NCI-H446 treated with DMSO at 0.1 percent for 48 hours (cell line): ENCODE measurements around the gene NAA16.
"Not testable (repeated sequence)": the region's sequence is repeated elsewhere in the genome, so short reads cannot be mapped to it uniquely, and the experiment has no call there.

ENCODE experiments used
- DNase-seq: peaks from one replicate; lab custom pipeline; 2025; lab: John Stamatoyannopoulos, UW

Gene NAA16

DNA sequence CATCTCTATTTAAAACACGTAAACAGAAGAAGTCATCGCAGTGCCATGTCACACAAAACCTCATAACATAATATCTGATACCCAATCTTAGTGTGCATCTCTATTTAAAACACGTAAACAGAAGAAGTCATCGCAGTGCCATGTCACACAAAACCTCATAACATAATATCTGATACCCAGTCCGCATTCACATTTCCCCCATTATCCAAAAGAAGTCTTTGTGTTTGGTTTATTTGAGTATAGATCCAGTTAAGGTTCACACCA is 45.2 kb downstream of the NAA16 start:
- DNase-seq = not testable (repeated sequence)

DNA sequence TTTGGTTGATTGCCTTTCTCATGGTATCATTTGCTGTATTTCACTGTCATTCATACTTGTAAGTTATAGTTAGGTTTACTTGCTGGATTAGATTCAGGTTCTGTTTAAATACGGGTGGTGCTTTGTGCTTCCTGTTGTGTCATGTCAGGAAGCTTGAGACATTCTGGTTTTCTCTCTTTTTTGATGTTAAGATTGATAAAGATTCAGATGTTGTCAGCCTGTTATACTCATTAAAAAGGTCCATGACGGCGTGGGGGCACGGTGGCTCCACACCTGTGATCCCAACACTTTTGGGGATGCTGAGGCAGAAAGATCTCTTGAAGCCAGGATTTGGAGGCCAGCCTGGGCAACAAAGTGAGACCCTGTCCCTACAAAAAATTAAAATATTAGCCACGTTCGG is 45.7 kb downstream of the NAA16 start:
- no peak for DNase-seq

GRCh38 chr13:41361491-41361890 is 50.4 kb downstream of the NAA16 start:
- DNase-seq = no peak

GRCh38 chr13:41364043-41364442 is 53.0 kb downstream of the NAA16 start:
- DNase-seq = no peak

GRCh38 chr13:41365631-41366030 is 54.6 kb downstream of the NAA16 start:
- DNase-seq = no peak

DNA sequence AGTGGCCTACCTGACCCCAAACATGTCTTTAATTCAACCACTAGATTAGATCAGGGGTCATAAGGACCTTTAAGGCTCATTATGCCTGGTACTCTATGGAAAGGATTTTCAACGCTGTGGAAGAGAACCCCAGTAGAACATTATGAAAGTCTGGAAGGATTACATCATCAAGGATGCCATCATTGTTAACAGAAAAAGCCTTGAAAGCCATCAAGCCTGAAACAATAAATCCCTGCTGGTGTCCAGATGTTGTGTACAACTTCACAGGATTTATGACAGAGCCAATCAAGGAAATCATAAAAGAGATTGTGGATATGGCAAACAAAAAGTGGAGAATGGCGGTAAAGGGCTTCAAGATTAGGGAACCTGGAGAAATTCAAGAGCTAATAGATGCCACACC is 59.7 kb downstream of the NAA16 start:
- DNase-seq = no peak

- DNase-seq = no peak
These were observed 66.4 kb downstream of the NAA16 start for GRCh38 chr13:41377446-41377845.

DNA sequence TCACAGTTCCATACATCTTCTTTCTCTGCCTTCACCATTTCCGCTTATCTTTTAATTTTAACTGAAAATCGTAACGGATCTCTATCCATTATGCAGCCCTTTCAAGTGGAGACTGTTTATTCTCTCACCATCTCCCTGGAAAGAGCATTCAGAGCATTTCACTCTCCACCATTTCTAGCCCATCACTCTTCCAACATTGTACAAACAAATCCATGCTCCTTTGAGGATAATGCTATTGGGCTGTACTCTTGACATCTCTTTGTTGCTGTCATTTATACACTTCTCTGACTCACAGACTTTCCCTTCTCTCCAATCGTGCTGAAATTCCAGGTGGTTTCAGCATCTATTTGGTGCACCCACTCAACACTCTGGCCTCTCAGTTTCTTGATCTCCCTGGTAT is 71.4 kb downstream of the NAA16 start:
- no peak for DNase-seq

DNA sequence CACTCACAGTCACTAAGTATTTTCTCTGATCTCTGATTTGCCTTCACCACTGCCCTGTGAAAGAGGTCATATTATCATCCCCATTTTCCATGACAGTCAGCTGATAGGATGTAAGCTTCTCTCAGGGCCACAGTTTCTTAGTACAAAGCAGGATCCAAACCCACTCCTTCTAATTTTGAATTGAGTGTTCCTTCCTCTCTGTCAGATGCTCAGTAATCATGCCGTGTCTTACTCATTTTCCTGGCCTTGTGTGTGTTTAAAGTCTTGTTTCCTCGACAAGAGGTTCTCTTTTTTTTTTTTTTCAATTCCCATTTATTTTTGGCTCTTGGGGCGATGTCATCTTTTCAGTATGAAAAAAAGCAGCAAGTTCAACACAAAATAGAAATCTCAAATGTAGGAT is 72.3 kb downstream of the NAA16 start:
- no peak for DNase-seq

GRCh38 chr13:41384749-41385503 is 73.9 kb downstream of the NAA16 start:
- DNase-seq = no peak

DNA sequence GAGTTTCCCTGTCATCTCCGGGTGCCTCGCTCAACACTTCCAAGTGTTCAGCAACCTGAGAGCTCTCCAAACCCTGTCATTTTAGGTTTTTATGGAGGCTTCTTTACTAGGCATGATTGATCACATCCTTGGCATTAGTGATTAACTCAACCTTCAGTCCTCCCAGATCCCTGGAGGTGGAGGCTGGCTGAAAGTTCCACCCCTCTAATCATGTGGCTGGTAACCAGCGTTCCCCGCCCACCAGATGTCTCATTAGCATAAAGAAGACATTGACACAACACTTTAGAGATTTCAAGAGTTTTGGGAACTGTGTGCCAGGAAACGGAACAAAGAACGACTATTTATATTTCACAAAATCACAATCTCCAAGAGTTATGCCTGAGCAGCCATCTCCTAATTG is 75.1 kb downstream of the NAA16 start:
- no peak for DNase-seq

- no peak for DNase-seq
These were observed 76.5 kb downstream of the NAA16 start for GRCh38 chr13:41387576-41387975.

DNA sequence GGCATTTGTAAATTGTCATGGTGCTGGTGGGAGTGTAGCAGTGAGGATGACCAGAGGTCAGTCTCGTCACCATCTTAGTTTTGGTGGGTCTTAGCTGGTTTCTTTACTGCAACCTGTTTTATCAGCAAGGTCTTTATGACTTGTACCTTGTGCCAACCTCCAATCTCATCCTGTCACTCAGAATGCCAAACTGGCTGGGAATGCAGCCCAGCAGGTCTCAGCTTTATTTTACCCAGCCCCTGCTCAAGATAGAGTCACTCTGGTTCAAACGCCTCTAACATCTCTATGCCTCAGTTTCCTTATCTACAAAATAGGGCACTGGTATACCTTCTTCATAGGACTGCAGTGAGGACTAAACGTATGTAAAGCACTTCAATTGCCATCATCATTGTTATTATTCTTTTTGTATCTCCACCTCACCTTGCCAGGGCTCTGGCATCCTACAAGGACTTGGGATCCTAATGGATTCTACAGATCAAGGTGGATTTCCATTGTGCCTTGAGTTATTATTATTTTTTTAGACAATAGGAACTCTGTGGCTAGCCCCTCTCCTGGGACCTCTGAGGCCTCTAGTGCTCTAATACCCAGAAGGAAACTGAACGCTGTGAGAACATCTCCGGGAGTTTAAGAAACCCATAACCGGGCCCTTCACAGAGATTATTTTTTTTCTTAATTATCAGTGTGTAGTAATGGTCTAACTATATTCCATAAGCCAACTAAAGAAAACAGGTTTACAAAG is 77.2 kb downstream of the NAA16 start:
- no peak for DNase-seq

GRCh38 chr13:41389580-41389979 is 78.5 kb downstream of the NAA16 start:
- no peak for DNase-seq

DNA sequence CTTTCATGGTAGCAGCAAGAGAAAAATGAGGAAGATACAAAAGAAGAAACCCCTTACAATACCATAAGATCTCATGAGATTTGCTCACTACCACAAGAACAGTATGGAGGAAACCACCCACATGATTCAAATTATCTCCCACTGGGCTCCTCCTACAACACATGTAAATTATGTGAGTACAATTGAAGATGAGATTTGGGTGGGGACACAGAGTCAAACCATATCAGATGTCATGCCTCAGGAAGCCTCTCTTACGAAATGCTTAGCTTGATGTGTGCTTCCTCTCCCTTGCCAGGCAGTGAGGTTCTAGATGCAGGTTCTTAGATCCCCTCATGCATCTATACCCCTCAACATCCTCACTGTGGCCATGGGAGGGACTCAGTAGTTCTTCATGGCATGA is 83.1 kb downstream of the NAA16 start:
- no peak for DNase-seq

DNA sequence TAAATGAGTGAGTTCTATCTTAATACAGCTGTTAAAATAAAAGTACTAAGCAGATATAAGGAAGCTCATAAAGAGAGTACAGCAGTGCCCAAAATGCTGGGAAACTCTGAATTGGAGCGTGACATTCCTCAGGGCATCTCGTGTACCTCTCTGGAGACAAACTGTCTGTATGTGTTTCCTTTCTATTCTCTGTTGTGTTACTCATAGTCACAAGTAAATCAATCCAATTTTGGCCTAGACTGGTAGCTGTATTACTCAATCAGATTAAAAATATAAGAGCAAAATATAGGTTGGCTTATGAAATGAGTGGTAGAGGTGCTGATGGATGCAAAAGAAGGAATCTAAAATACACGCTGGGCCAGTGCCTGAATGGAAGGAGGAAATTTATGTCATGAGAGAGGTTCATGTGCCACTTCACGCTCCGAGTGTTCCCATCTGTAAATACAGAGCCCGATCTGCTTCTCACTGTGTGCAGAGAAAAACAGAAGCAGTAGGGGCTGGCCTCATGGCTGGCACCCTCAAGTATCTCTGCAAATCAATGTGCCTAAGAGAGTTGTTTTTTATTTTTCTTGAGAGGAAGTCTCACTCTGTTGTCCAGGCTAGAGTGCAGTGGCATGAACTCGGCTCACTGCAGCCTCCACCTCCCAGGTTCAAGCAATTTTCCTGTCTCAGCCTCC is 87.6 kb downstream of the NAA16 start:
- DNase-seq = no peak

DNA sequence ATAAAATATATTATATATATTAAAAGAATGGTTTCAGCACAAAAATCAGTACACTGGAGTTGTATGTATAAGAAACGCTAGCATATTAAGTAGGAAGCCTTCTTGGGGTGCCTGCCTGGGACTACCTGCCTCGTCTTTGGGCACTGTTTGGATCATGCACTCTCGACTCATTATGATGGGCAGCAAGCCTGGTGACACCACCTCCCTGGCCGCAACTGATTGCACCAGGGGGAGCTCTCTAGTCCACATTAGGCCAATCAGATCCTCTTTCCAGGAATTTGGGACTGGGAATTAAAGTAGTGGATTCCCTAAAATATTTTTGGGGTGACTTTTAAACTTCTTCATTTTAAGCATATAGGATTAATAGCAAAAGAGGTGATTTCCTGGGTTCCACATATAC is 90.3 kb downstream of the NAA16 start:
- DNase-seq = no peak

DNA sequence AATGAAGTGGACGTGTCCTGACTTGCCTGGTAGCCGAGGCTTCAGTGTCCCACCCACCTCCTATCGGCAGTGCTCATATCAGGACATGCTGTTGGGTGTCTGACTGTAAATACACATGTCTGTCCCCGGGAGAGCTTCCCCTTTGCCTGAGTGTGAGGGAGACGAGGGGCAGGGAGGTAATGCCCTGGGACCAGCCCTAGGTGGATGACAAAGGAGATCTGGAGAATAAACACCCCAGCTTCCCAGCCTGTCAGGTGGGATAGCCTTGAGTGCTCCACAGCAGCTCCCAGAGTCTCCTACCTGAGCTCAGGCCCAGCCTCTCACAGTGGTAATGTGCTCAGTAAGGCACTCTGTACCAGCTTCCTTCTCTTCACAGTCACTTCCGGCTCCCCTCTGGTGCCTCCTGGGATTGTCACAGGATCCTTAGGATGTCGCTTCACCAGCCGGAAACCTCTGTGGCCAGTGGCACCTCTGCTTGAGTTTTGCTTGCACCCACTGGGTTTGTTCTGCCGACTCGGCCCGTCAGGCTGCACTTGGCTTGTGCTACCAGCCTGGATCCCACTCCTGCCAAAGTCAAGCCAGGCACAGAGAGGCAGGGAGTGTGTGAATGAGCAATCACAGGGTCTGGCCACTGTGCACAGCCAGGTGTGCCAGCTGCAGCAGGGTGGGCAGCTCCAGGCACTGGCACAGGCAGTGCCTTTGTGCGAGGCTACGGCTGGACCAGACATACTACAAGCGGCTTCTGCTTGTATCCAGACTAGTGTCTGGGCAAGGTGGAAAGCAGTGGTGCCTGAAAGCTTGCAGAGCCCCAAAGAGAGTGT is 91.8 kb downstream of the NAA16 start:
- DNase-seq = no peak

DNA sequence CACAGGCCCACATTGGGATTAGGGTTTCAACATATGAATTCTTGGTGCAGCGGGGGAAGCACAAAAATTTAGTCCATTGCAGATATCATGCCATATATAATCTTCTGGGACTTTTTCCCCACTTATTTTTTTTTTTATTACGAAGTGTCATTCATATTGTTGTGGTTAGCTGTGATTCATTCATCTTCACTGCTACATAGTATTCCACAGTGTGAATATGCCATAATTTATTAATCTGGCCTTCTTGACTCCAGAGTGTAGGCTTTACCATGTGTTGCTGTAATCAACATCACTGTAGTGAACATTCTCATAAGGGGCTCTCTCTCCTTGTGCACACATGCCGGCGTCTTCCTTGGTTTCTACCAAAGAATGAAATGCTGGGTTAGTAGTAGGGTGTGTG is 92.9 kb downstream of the NAA16 start:
- no peak for DNase-seq

- no peak for DNase-seq
These were observed 94.3 kb downstream of the NAA16 start for GRCh38 chr13:41405367-41405766.

DNA sequence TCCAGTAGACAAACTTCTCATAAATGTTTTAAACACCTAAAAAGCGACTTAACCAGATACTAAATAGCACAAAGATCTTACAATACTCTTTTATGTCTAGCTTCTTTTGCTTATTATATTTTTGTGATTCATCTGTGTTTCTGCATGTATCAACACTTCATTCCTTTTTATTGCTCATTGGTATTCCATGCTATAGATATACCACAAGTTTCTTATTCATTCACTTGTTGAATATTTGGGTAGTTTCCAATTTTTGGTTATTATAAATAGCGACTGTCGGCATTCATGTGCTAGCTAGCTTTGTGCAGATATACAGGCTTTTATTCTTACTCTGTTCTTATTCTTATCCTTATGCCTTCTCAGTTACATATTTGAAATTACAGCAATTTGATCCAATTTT is 96.3 kb downstream of the NAA16 start:
- DNase-seq = no peak

- DNase-seq = no peak
These were observed 97.1 kb downstream of the NAA16 start for GRCh38 chr13:41408121-41408520.

GRCh38 chr13:41408746-41409145 is 97.7 kb downstream of the NAA16 start:
- no peak for DNase-seq
